ENCODE results near the gene BIRC6. TPM values are rescaled to one million over a fixed set of nuclear protein-coding genes. Genes with fewer than 3 reads are reported as not detected.

Gene BIRC6
- total RNA-seq, 4 donors from 2014 or later, result 142 to 268 (median 218) TPM

DNA sequence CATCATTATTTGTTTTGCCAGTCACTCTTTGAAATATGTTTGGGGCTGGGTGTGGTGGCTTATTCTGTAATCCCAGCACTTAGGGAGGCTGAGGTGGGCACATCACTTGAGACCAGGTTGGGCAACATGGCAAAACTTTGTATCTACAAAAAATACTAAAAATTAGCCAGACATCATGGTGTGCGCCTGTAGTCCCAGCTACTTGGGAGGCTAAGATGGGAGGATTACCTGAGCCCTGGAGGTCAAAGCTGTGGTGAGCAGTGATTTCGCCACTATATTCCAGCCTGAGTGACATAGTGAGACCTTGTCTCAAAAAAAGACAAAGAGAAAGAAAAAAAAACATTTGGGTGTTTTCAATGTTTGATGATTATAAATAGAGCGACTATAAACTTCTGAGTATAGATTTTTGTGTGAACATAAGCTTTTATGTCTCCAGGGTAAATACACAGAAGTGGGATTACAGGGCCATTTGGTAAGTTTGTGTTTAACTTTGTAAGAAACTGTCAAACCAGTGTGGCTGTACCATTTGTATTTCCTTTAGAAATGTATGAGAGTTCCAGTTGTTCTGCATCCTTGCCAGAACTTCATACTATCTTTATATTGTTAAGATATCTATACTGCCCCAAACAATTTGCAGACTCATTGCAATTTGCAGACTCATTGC lies 15.8 kb downstream of the BIRC6 start:
- intact Hi-C loops (cut with DNase I), result no loop called here
- Histone ChIP-seq H3K36me3 (no peaks in the 10 kb centered on the region), H3K27me3 (no peaks in the 10 kb centered on the region), H3K27ac (no peak overlapping the region), H3K4me1 (peaks cover 23 to 29% of the 10 kb centered on the region in 2 donors), H3K4me3 (replicated peaks in 1 of 3) (no peak overlapping the region), H3K9me3 (no peaks in the 10 kb centered on the region)
- no peak for DNase-seq
- no peak for TF ChIP-seq CTCF (IDR thresholded peaks at IDR 0.05)
- no peak for TF ChIP-seq POLR2A (IDR thresholded peaks at IDR 0.05)
- WGBS, 2 donors, result 91 to 96% methylated on average over 3 of the region's 3 CpGs

DNA sequence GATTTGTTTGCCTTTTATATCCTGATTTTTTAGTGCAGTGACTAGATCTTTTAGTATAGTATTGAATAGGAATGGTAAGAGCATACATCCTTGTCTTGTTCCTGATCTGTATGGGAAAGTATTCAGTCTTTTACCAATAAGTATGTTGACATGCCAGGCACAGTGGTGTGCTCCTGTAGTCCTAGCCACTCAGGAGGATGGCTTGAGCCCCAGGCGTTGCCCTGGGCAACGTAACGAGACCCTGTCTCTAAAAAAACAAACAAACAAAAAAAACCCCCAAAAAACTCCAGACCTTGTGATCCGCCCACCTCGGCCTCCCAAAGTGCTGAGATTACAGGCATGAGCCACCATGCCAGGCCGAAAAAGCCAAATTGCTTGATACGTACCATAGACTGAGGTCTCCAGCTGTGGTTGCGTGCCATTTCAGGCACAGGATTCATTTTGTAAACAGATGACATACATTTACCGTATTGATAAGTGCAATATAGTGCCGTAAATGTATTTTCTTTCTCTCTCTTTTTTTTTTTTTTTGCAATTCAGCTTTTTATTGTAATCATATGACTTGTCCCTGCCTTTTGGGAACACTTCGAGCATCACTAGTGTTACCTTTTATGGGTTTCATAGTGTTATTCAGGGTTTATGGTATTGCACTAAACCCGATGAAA lies 18.5 kb downstream of the BIRC6 start:
- no peak for TF ChIP-seq POLR2A (IDR thresholded peaks at IDR 0.05)
- no peak for TF ChIP-seq CTCF (IDR thresholded peaks at IDR 0.05)
- Histone ChIP-seq H3K27me3 (no peaks in the 10 kb centered on the region), H3K9me3 (no peaks in the 10 kb centered on the region), H3K4me3 (replicated peaks in 1 of 3) (no peak overlapping the region), H3K36me3 (no peaks in the 10 kb centered on the region), H3K27ac (no peak overlapping the region), H3K4me1 (peaks cover 14 to 21% of the 10 kb centered on the region in 2 donors)
- no peak for DNase-seq
- WGBS, 2 donors, result 96 to 97% methylated on average over 12 of the region's 12 CpGs
- intact Hi-C loops (cut with DNase I), result no loop called here

DNA sequence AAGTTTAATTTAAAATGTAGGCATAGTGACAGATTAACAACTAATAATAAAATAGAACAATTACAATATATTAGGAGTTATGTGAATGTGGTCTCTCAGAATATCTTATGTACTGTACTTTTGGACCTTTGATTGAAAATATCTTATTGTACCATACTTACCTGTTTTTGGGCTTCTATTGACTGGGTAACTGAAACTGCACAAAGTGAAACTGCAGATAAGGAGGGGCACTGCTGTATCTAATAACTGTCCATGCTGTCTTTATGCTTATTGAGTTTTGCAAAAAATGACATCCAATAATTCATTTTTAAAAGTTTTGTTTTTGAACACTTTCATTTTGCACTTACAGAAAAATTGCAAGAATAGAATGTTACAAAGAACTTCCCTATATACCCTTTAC lies 19.9 kb downstream of the BIRC6 start:
- no peaks in the 10 kb centered on the region for H3K9me3 ChIP-seq
- TF ChIP-seq CTCF (IDR thresholded peaks at IDR 0.05) (no peak), POLR2A (IDR thresholded peaks at IDR 0.05) (no peak)
- intact Hi-C loops (cut with DNase I), result no loop called here
- no peaks in the 10 kb centered on the region for H3K36me3 ChIP-seq
- H3K27me3 ChIP-seq, result no peaks in the 10 kb centered on the region
- peaks cover 14 to 18% of the 10 kb centered on the region in 2 donors for H3K4me1 ChIP-seq
- DNase-seq, result no peak
- H3K27ac ChIP-seq, result no peak overlapping the region
- no peak overlapping the region for H3K4me3 ChIP-seq (replicated peaks in 1 of 3)

DNA sequence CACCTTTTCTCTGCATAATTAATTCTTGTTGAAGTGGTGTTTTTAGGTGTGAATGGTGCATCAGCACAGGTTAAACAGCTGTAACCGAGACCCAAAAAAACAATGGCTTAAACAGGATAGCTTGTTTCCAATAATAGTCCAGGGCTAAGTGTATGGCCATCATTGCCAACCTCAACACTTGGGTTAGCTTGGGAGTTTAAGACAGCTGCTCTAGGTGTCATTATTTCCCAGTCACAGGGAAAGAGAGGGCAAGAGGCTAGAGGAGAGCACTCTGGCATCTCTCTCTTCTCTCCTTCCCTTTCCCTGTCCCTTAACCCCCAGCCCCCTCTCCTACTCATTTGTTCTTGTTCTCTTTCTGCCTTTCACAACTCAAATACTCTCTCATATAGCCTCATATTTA lies 21.1 kb downstream of the BIRC6 start:
- no peak for DNase-seq
- no peaks in the 10 kb centered on the region for H3K36me3 ChIP-seq
- H3K27ac ChIP-seq, result no peak overlapping the region
- no peak overlapping the region for H3K4me3 ChIP-seq (replicated peaks in 1 of 3)
- H3K4me1 ChIP-seq, result peaks cover 14 to 18% of the 10 kb centered on the region in 2 donors
- H3K27me3 ChIP-seq, result no peaks in the 10 kb centered on the region
- intact Hi-C loops (cut with DNase I), result no loop called here
- no peaks in the 10 kb centered on the region for H3K9me3 ChIP-seq
- 88 to 92% methylated on average over 1 of the region's 1 CpG for WGBS, 2 donors
- no peak for TF ChIP-seq CTCF (IDR thresholded peaks at IDR 0.05)
- no peak for TF ChIP-seq POLR2A (IDR thresholded peaks at IDR 0.05)

DNA sequence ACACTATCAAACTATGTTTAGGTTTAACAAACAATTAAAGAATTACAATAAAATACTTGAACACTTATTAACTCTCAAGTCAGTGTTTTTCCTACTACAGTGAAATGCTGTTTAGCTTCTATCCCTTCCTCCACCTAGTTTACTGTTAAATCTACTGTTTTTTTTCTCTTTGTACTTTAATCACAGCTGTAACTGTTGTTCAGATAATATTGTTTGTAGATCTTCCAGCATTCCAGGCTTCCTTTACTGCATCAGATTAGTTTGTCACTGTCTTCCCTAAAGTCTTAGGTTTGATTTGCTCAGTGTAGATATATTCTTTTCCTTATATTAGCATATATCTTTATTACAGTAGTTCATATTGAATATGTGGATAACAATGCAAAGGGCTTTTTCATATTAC lies 22.5 kb downstream of the BIRC6 start:
- intact Hi-C loops (cut with DNase I), result no loop called here
- no peak for DNase-seq

More for the DNA sequence above, 22.5 kb downstream of the BIRC6 start:
- Histone ChIP-seq H3K4me1 (peaks cover 14 to 18% of the 10 kb centered on the region in 2 donors), H3K27me3 (no peaks in the 10 kb centered on the region), H3K36me3 (peaks cover 0 to under 1% of the 10 kb centered on the region in 2 donors), H3K27ac (no peak overlapping the region), H3K9me3 (no peaks in the 10 kb centered on the region), H3K4me3 (replicated peaks in 1 of 3) (no peak overlapping the region)
- no peak for TF ChIP-seq POLR2A (IDR thresholded peaks at IDR 0.05)
